Heart right ventricle (tissue), 16 donors: ENCODE measurements around the gene PTCD1. TPM values are rescaled to one million over a fixed set of nuclear protein-coding genes. Genes with fewer than 3 reads are reported as not detected.
A peak's percentile ranks its signal among the peaks of the same experiment; 100 is the strongest.

Experiments used
- ATAC-seq, 8 donors: fragments of 200-7000 bp; cut with Tn5 transposase; one replicate each; pipeline ENCODE4 v1.9.1; 2020; ENCODE audit warnings: mild to moderate bottlenecking in 8 of 8, moderate library complexity in 8 of 8, moderate number of reproducible peaks in 1 of 8
- DNase-seq, 2 donors: peaks; one replicate each; pipeline ENCODE4 v3.0.0-alpha.2; 2020
- H3K27ac ChIP-seq, 10 donors: fragments of 200-600 bp; sonication (generic) in 2 of 10; one replicate each; pipeline versions ENCODE4 v1.5.0 to v1.8.0; 2020 to 2022; ENCODE audit warnings: mild to moderate bottlenecking in 3 of 10
- H3K27me3 ChIP-seq, 7 donors: fragments of 200-600 bp; one replicate each; pipeline ENCODE4 v1.8.0; 2021 to 2022; ENCODE audit warnings: mild to moderate bottlenecking in 2 of 7
- H3K36me3 ChIP-seq, 9 donors: fragments of 200-600 bp; sonication (generic) in 1 of 9; one replicate each; pipeline versions ENCODE4 v1.5.0 to v1.8.0; 2020 to 2022; ENCODE audit warnings: mild to moderate bottlenecking in 2 of 9
- H3K4me1 ChIP-seq, 9 donors: fragments of 200-600 bp; sonication (generic) in 1 of 9; one replicate each; pipeline versions ENCODE4 v1.5.0 to v1.8.0; 2020 to 2022; ENCODE audit warnings: mild to moderate bottlenecking in 4 of 9
- H3K4me3 ChIP-seq, 10 donors: fragments of 200-600 bp; sonication (generic) in 2 of 10; one replicate each; pipeline versions ENCODE4 v1.5.0 to v1.8.0; 2020 to 2022; ENCODE audit warnings: mild to moderate bottlenecking in 7 of 10, moderate library complexity in 2 of 10
- H3K9me3 ChIP-seq, 11 donors: fragments of 200-600 bp in 10 of 11; sonication (generic) in 2 of 11; one replicate each; pipeline versions ENCODE4 v1.5.0 to v1.8.0; 2013 to 2022; ENCODE audit warnings: mild to moderate bottlenecking in 2 of 11, control low read depth in 1 of 11, moderate library complexity in 1 of 11
- WGBS, 2 donors: extraction: QIAGEN DNeasy Blood & Tissue Kit; methylation state at CpG; one replicate each; pipeline ENCODE4 v1.1.7; 2013; ENCODE audit warnings: inconsistent platforms in 1 of 2; 5-methylcytosine and 5-hydroxymethylcytosine counted together
- intact Hi-C, 10 donors: fragments of 100-400 bp; cut with DNase I; formaldehyde crosslinking; loops; one replicate each; pipeline versions ENCODE4 v1.11.1 to v1.14.2; 2022
- polyA plus RNA-seq, 2 donors: library from polyadenylated mRNA; stranded (reverse); fragments of 200-250 nt; gene quantifications; one replicate each; pipeline ENCODE4 v1.2.3, GENCODE V29; 2013
- total RNA-seq, 10 donors: library from RNA; stranded (reverse); fragmentation: NEBNext Ultra II Directional in 3 of 10; extraction: Animal tissue kit (Norgen Biotek cat#: 25700) in 3 of 10; gene quantifications; one replicate each; pipeline versions ENCODE4 v1.2.1 to v1.2.4, GENCODE V29; 2021 to 2023
- TF ChIP-seq, protein P1 (sequence below), 9 donors: fragments of 200-600 bp; sonication (generic) in 2 of 9; IDR thresholded peaks; one replicate each; pipeline versions ENCODE4 v1.5.0 to v1.8.0; 2021 to 2022; ENCODE audit warnings: antibody characterized with exemption in 9 of 9, mild to moderate bottlenecking in 5 of 9, moderate library complexity in 1 of 9
- donor health status: Arrhythmogenic right ventricular cardiomyopathy.
- donor health status: ischemic (EF 13 %, LVEDD 7.1; RV severe dilation, severe dysfunction).
- donor health status: healthy with polysubstance abuse.
- donor health status: DM: no; HTN: yes; CAD: no.
- donor health status: DM: no; HTN: no; CAD: no.
- donor health status: ischemic (EF 25% LVEDD 6.9; RV normal size, moderate dysfunction).
- donor health status: ischemic (EF 25% LVEDD 5.7; RV mildly dilated, moderate dysfunction).
- donor health status: healthy.
- donor health status: DM: yes; HTN: yes; CAD: no.
- donor health status: Ischemic cardiomyopathy.
- donor health status: ischemic (EF 35%, LVEDD 5.7; RV mildly dilated, moderate dysfunction).
- donor health status: nonischemic (EF 11% LVEDD 7.7; RV severe dilation, severe dysfunction).
- donor health status: DM: yes; HTN: yes; CAD: no.
- donor health status: PGD.
- donor health status: ischemic (EF 29% LVEDD 5.4; RV normal size, mild dysfunction).
- donor health status: nonischemic (EF 23%, LVEDD 6.1; RV moderate dilation, normal function).

The PTCD1 gene
- total and polyA plus RNA-seq, 12 donors: 2.4 to 4.8 (median 3.1) TPM

DNA sequence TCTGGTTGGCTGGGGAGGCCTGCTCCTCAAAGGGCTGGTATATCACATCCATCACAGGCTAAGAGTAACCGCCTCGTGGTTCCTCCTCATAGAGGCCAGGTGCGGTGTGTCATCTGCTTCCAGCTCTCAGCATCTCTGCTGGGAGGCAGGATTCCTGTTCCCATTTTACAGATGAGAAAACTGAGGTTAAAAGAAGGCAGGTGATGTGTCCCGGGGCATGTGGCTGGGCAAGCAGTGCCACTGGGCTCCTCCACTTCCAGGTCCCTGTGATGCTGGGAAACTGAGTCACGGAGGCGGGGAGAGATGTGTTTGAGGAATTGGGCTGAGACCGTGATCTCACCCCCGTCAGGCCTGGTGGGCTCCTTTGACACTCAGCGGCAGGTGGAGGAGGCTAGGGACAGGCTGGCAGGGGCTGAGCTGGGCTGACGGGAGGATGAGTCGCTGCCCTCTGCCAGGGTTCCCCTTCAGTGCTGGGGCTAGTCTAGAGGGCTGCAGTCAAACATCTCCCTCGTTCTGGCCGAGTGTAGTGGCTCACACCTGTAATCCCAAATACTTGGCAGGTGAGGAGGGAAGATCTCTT, 54.7 kb downstream of the PTCD1 start:
- Histone ChIP-seq H3K27me3 (no peaks in the 10 kb centered on the region), H3K4me3 (no peak overlapping the region), H3K9me3 (no peaks in the 10 kb centered on the region), H3K27ac (no peak overlapping the region), H3K4me1 (peaks cover 14 to 59% (median 32%) of the 10 kb centered on the region in 9 donors), H3K36me3 (peaks cover 0 to 74% (median 11%) of the 10 kb centered on the region in 9 donors)
- ATAC-seq (no peak), DNase-seq (no peak)
- TF ChIP-seq, protein P1, sequence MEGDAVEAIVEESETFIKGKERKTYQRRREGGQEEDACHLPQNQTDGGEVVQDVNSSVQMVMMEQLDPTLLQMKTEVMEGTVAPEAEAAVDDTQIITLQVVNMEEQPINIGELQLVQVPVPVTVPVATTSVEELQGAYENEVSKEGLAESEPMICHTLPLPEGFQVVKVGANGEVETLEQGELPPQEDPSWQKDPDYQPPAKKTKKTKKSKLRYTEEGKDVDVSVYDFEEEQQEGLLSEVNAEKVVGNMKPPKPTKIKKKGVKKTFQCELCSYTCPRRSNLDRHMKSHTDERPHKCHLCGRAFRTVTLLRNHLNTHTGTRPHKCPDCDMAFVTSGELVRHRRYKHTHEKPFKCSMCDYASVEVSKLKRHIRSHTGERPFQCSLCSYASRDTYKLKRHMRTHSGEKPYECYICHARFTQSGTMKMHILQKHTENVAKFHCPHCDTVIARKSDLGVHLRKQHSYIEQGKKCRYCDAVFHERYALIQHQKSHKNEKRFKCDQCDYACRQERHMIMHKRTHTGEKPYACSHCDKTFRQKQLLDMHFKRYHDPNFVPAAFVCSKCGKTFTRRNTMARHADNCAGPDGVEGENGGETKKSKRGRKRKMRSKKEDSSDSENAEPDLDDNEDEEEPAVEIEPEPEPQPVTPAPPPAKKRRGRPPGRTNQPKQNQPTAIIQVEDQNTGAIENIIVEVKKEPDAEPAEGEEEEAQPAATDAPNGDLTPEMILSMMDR (IDR thresholded peaks at IDR 0.05): no peak
- 91 to 96% methylated on average over 13 of the region's 13 CpGs for WGBS, 2 donors
- intact Hi-C loops: no loop called here

DNA sequence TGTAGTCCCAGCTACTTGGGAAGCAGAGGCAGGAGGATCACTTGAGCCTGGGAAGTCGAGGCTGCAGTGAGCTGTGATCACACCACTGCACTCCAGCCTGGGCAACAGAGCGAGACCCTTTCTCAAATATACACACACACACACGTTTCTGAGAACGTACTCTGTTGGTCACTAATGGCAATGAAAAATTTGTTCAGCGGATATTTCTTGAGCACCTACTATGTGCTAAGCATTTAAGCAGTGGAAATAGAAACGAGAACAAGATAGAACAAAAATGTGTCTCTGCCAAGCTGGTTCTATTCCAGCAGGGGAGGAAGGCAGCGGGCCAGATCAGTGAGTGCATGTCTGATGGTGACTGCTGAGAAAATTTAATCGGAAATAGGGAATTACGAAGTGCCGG, 55.4 kb downstream of the PTCD1 start:
- peaks cover 0 to 74% (median 11%) of the 10 kb centered on the region in 9 donors for H3K36me3 ChIP-seq
- intact Hi-C loops: no loop called here

DNA sequence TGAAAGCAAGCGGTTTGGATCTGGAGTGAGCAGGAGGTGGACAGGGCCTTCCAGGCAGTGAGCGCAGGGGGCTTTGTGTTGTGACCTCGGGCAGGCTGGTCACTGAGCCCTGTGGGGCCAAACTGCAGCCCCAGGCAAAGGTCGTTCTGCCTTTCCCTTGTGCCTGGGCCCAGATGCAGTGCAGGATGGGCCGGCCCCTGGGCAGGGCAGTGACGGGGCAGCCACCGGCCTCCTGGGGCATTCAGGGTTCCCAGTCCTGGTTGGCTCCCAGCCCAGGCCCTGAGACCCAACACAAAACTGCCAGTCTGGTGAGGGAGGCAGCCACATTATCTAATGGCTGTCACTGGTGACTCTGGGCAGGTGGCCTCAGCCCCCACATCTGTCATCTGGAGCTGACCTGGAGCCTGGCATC, 56.9 kb downstream of the PTCD1 start:
- H3K4me3 ChIP-seq: no peak overlapping the region
- H3K36me3 ChIP-seq: peaks cover 0 to 74% (median 2%) of the 10 kb centered on the region in 9 donors
- H3K4me1 ChIP-seq: peaks cover 14 to 81% (median 41%) of the 10 kb centered on the region in 9 donors
- no peaks in the 10 kb centered on the region for H3K9me3 ChIP-seq
- intact Hi-C loops: no loop called here
- WGBS, 2 donors: 56 to 58% methylated on average over 7 of the region's 7 CpGs
- DNase-seq (peak in 1 of 2 donors; percentile 25), ATAC-seq (peak in 3 of 8 donors; percentile 4 to 43 (median 25))
- peak overlapping the region in 4 of 10 donors; percentile 7 to 97 (median 91) for H3K27ac ChIP-seq
- no peaks in the 10 kb centered on the region for H3K27me3 ChIP-seq
- TF ChIP-seq, protein P1 (IDR thresholded peaks at IDR 0.05): no peak

More for the DNA sequence above, 55.4 kb downstream of the PTCD1 start:
- no peaks in the 10 kb centered on the region for H3K27me3 ChIP-seq
- TF ChIP-seq, protein P1 (IDR thresholded peaks at IDR 0.05): no peak
- no peaks in the 10 kb centered on the region for H3K9me3 ChIP-seq
- no peak for ATAC-seq
- 88 to 89% methylated on average over 10 of the region's 10 CpGs for WGBS, 2 donors
- no peak overlapping the region for H3K27ac ChIP-seq
- no peak for DNase-seq
- peaks cover 14 to 66% (median 39%) of the 10 kb centered on the region in 9 donors for H3K4me1 ChIP-seq
- H3K4me3 ChIP-seq: no peak overlapping the region

DNA sequence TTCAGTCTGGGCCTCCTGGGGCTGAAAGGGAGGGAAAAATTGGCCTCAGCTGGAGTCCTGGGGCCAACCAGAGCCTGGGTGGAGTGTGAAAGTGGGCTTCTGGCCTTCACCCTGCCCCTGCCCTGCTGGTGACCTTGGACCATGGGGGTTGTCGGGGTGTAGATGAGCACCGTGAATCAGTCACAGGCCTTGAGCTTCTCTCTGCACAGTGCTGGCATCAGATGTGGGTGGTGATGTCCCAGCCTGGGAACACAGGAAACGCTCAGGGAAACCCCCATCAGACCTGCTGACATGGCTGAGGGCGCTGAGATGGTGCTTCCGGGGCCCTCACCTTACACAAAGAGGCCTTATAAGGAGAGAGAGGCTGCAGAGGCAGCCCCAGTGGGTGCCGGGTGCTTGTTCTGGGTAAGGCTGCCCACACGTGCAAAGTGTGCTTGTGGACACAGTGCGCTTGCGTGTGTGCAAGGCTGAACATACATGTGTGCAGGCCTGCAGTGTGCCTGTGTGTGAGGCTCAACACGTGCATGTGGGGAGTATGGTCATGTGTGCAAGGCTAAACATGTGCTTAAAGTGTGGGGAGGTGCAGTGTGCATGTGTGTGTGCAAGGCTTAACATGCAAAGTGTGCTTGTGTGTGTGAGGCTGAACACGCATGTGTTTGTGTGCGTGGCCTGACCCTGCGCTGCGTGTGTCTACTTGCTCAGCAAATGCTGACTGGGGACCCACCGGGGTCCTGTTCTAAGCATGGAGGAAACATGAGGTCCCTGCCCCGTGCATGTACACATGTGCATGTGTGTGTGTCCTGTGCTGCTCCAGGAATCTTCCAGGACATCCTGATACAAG, 57.6 kb downstream of the PTCD1 start:
- H3K9me3 ChIP-seq: no peaks in the 10 kb centered on the region
- no peaks in the 10 kb centered on the region for H3K27me3 ChIP-seq
- H3K4me1 ChIP-seq: peaks cover 14 to 87% (median 44%) of the 10 kb centered on the region in 9 donors
- DNase-seq (no peak), ATAC-seq (peak in 7 of 8 donors; percentile 4 to 33 (median 15))
- H3K4me3 ChIP-seq: peak overlapping the region in 4 of 10 donors; percentile 36 to 50 (median 39)
- peaks cover 0 to 74% (median 0%) of the 10 kb centered on the region in 9 donors for H3K36me3 ChIP-seq
- TF ChIP-seq, protein P1 (IDR thresholded peaks at IDR 0.05): no peak
- H3K27ac ChIP-seq: peak overlapping the region; percentile 36 to 97 (median 89)
- intact Hi-C loops: no loop called here
- 61 to 67% methylated on average over 16 of the region's 16 CpGs for WGBS, 2 donors
